Stromal cell of bone marrow (primary cell): Measurements from ENCODE around the gene GALNS.
"Not testable (repeated sequence)": the region's sequence is repeated elsewhere in the genome, so short reads cannot be mapped to it uniquely, and the experiment has no call there.

ENCODE experiments used
- DNase-seq: peaks from one replicate; pipeline ENCODE4 v3.0.0-alpha.2; 2012; ENCODE audit warnings: low read depth

Gene GALNS

DNA sequence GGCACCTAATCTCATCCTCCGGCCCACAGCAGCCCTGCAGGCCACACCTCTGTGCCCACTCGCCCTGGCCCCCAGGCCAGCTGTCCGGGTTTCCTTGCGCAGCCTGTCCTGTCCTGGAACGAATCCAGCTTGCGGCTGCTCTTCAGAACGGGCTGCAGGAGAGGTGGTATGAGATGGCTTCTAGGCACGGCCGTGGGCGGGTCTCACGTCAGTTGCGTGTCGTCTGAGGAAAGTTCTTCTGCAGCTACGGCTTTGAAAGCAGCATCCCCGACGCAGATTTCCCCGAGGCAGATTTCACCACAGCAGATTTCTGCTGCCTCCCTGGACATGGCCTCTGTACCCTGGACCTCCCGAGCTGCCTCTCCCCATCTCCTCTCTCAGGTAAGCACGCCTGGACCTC, 18.2 kb downstream of the GALNS start:
- DNase-seq = no peak

DNA sequence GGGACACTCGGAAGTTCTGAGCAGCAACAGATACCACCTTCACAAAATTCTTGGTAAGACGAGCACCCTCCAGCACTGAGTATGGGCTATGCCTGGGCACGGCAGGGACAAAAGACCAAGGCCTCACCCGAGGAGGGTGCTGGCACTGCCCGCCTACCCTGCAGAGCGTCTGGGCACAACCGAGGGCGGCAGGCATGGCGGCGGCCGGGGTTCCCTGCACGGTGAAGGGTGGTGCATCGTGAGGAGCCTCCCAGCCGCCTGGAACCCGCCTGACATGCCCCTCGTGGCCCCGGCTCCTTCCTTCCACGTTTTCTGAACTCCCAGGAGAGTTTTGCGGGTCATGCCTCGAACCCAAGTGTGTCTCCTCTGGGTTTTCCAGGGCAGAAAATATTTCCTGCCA, 18.9 kb downstream of the GALNS start:
- no peak for DNase-seq

GRCh38 chr16:88836791-88837190, 20.0 kb downstream of the GALNS start:
- no peak for DNase-seq

DNA sequence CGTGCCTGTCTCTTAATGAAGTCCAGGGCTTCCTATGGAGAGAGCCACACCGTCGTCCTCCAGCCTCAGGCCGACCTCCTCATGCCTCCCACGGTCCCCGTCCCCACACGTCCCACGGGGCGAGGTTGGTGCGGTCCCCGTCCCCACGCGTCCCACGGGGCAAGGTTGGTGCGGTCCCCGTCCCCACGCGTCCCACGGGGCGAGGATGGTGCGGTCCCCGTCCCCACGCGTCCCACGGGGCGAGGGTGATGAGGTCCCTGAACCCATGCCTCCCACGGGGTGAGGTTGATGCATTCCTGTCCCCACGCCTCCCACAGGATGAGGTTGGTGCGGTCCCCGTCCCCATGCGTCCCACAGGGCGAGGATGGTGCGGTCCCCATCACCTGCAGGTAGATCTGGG, 20.9 kb downstream of the GALNS start:
- no peak for DNase-seq

DNA sequence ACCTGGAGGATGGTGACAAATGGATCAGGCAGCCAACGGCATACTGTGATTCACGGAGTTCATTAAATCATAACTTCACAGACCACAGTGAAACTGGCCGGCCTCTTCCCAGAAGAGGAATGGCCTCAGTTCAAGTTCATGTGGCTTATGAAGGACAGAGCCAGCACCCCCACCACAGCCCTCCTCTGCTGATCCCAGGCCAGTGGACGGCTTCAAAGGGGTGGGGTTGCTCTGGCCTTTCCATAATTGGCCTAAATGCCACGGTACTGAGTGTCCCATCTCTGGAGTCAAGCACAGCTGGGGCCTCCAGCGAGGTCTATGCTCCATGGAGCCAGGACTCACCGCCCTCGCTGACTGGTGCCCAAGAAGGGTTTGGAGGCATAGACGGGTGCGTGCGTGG, 21.4 kb downstream of the GALNS start:
- DNase-seq = peak; percentile 64

DNA sequence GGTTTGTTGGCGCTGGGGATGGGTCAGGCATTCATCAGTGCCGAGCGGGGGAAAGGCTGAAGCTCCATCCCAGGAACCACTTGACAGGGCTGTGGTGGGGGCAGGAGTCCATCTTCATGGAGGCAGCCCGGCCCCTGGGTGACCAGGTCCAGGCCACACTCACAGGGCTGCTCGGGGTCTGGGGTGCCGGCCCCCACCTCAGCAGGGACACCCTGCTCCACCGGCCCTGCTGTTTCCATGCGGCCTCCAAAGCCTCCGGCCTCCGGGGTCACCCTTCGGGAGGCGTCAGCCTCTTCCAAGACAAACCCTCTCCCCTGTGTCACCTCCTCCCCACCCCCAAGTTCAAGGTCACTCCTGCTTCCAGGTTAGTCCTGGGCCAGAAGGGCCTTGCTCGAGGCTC, 22.1 kb downstream of the GALNS start:
- no peak for DNase-seq

DNA sequence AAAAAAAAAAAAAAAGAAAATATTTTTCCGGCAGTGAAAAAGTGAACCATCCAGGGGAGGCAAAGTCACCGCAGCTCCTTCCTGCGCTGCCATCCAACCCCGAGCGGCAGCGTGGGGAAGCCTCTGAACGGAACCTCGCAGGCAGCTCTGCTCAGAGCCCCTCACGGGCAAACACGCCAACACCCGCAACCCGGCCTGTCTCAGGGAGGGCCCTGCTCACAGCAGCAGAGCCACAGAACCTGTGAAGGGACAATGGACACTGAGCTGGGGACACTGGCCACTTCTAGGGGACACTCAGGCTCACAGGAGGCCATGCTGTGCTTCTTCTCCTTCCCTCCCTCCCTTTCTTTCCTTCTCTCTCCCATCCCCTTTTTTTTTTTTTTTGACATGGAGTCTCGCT, 23.7 kb downstream of the GALNS start:
- DNase-seq = no peak

GRCh38 chr16:88831838-88832237, 24.9 kb downstream of the GALNS start:
- DNase-seq = no peak

- DNase-seq = no peak
These were observed 26.0 kb downstream of the GALNS start for GRCh38 chr16:88830783-88831182.

- no peak for DNase-seq
These were observed 26.5 kb downstream of the GALNS start for GRCh38 chr16:88830258-88830657.

DNA sequence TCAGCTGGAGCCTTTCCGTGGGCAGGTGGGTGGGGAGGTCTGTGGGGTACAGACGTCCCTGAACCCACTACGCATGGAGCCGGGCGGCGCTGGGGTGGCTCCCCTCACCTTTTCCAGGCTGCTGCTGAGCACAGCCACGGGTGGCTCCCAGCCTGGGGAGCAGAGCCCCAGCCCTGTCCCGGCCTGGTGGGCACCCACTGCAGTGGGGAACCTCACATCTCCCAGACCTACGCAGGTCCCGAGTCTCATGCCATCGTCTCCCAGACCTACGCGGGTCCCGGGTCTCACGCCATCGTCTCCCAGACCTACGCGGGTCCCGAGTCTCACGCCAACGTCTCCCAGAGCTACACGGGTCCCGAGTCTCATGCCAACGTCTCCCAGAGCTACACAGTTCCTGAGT, 28.0 kb downstream of the GALNS start:
- no peak for DNase-seq

DNA sequence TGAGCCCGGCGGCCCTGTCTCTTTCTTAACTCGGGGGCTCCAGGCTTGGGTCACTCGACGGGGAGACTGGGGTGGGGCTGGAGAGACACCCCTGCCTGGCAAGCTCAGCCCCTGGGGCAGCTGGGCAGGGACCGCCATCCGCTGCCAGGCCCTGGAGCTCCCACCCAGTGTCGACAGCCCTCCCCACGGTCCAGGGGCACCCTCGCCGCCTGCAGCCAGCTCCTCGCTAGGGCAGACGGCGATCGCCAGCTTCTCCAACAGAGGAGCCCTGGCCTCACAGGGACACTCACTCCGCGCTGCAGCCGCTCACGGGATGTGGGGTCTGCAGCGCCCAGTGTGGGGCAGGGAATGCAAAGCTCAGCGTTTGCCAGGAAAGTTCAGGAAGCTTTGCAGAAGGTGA, 29.0 kb downstream of the GALNS start:
- no peak for DNase-seq

DNA sequence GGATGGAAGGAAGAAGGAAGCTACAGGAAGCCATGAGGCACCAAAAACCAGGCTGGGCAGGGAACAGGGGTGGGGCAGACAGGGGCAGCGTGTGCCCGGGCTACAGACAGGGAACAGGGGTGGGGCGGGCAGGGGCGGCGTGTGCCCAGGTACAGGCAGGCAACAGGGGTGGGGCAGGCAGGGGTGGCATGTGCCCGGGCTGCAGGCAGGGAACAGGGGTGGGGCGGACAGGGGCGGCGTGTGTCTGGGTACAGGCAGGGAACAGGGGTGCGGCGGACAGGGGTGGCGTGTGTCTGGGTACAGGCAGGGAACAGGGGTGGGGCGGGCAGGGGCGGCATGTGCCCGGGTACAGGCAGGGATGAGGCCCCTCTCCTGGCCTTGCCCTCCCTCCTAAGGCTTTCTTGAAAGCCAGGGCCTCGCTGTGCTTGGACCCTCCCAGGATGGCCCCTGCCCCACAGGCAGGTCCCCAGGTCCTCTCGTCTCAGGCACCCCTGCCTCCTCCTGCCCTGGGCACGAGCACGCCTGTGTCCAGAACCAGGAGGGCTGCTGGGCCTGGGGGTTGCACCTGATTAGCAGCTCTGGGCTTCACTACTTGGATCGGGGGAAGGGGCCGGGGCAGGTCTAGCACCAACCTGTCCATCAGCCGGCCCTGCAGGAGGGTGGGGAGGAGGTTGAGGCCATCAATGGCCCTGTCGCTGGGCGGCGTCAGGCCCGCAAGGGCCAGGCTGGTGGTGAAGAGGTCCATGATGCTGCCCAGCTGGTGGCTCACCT, 30.5 kb downstream of the GALNS start:
- DNase-seq = no peak

DNA sequence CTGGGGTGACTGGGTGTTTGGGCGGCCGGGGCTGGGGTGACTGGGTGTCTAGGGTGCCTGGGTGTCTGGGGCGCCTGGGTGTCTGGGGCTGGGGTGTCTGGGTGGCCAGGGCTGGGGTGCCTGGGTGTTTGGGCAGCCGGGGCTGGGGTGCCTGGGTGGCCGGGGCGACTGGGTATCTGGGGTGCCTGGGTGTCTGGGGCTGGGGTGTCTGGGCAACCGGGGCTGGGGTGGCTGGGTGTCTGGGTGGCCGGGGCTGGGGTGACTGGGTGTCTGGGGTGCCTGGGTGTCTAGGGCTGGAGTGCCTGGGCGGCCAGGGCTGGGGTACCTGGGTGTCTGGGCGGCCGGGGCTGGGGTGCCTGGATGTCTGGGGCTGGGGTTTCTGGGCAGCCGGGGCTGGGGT, 31.6 kb downstream of the GALNS start:
- no peak for DNase-seq

GRCh38 chr16:88824256-88825077, 32.3 kb downstream of the GALNS start:
- no peak for DNase-seq

- DNase-seq = not testable (repeated sequence)
These were observed 33.1 kb downstream of the GALNS start for GRCh38 chr16:88823646-88824045.

GRCh38 chr16:88822281-88823040, 34.3 kb downstream of the GALNS start:
- DNase-seq = no peak

GRCh38 chr16:88821168-88821850, 35.4 kb downstream of the GALNS start:
- DNase-seq = no peak

DNA sequence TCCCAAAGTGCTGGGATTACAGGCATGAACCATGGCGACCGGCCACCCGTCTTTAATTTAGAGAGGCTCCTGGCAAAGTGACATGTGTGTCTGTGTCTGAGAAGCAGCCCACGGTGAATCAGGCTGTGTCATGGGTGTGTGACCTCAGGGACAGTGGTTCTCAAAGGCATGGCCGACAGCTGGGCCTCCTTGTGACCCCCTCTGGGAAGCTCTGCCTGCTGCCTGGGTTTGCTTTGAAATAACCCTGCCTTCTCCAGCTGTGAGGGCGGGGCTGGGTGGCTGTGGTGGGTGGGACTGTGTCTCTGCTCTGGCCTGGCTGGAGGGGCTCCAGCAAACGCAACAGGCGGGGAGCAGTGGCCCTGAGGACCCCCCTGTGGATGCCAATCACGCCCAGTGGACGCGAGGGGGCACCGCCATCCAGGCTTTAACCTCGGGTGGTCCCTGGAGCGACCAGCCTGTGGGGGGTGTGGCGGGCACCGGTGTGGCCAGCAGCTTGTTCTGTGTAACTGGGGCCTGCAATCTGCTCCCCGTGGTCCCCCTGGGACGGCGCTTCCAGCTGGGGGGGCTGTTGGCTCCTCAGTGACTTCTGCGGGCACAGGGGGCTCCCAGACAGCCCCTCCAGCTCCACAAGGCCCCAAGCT, 36.2 kb downstream of the GALNS start:
- DNase-seq = no peak

GRCh38 chr16:88819126-88819525, 37.6 kb downstream of the GALNS start:
- no peak for DNase-seq

GRCh38 chr16:88818575-88818874, 38.2 kb downstream of the GALNS start:
- DNase-seq = no peak
